Chondrocyte (in vitro differentiated cells): ENCODE data around the gene NOC3L. TPM values are rescaled to one million over a fixed set of nuclear protein-coding genes. Genes with fewer than 3 reads are reported as not detected.

Source experiments
- DNase-seq: peaks from one replicate; pipeline ENCODE4 v3.0.0; 2021; ENCODE audit warnings: mixed read lengths, low spot score
- H3K27ac Mint-ChIP-seq: one replicate; pipeline ENCODE4 v1.8.0; 2021; ENCODE audit warnings: mild to moderate bottlenecking, moderate library complexity, mixed read lengths; ENCODE audit not compliant: unreplicated experiment
- H3K27me3 Mint-ChIP-seq: 2 replicates; pipeline ENCODE4 v1.8.0; 2021; ENCODE audit warnings: low read depth, mixed read lengths
- H3K36me3 Mint-ChIP-seq: 2 replicates; pipeline ENCODE4 v1.8.0; 2021; ENCODE audit warnings: low read depth, mixed read lengths
- H3K4me1 Mint-ChIP-seq: 2 replicates; pipeline ENCODE4 v1.8.0; 2021; ENCODE audit warnings: low read depth, mild to moderate bottlenecking, mixed read lengths
- H3K4me3 Mint-ChIP-seq: one replicate; pipeline ENCODE4 v1.8.0; 2021; ENCODE audit warnings: mild to moderate bottlenecking, moderate library complexity, mixed read lengths; ENCODE audit not compliant: unreplicated experiment
- H3K9me3 Mint-ChIP-seq: 2 replicates; pipeline ENCODE4 v1.8.0; 2021; ENCODE audit warnings: low read depth, mixed read lengths
- total RNA-seq: library from RNA; stranded (reverse); gene quantifications from 3 replicates; pipeline ENCODE4 v1.2.1, GENCODE V29; 2021
- TF ChIP-seq, protein P1 (sequence below): fragments of 200-600 bp; sonication (generic); IDR thresholded peaks from 2 replicates; pipeline ENCODE4 v1.5.0; 2021; ENCODE audit warnings: antibody characterized with exemption, mild to moderate bottlenecking, moderate library complexity

The NOC3L gene
- total RNA-seq, 1 donor from 2014 or later = 13.7 TPM

DNA sequence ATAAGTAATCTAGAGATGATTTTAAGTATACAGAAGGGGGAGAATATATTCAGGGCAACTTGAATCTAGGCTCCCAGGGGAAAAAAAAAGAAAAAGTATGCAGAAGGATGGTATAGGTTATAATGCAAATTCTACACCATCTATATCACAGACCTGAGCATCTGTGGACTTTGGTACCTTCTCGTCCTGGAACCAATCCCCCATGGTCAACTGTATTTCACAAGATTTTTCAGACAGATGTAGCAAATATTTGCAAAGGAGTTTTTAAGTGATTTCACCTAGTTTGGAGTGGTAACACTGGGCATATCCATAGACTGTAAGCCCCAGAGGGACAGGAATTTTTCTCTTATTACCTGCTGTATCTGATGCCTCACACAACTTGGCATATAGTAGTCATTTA is 58.8 kb downstream of the NOC3L start:
- Mint-ChIP-seq H3K27ac (no peak overlapping the region), H3K4me1 (peaks cover 20% of the 10 kb centered on the region), H3K36me3 (peaks cover 9% of the 10 kb centered on the region), H3K27me3 (no peaks in the 10 kb centered on the region), H3K9me3 (no peaks in the 10 kb centered on the region), H3K4me3 (no peak overlapping the region)
- TF ChIP-seq, protein P1, sequence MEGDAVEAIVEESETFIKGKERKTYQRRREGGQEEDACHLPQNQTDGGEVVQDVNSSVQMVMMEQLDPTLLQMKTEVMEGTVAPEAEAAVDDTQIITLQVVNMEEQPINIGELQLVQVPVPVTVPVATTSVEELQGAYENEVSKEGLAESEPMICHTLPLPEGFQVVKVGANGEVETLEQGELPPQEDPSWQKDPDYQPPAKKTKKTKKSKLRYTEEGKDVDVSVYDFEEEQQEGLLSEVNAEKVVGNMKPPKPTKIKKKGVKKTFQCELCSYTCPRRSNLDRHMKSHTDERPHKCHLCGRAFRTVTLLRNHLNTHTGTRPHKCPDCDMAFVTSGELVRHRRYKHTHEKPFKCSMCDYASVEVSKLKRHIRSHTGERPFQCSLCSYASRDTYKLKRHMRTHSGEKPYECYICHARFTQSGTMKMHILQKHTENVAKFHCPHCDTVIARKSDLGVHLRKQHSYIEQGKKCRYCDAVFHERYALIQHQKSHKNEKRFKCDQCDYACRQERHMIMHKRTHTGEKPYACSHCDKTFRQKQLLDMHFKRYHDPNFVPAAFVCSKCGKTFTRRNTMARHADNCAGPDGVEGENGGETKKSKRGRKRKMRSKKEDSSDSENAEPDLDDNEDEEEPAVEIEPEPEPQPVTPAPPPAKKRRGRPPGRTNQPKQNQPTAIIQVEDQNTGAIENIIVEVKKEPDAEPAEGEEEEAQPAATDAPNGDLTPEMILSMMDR = no peak
- no peak for DNase-seq

DNA sequence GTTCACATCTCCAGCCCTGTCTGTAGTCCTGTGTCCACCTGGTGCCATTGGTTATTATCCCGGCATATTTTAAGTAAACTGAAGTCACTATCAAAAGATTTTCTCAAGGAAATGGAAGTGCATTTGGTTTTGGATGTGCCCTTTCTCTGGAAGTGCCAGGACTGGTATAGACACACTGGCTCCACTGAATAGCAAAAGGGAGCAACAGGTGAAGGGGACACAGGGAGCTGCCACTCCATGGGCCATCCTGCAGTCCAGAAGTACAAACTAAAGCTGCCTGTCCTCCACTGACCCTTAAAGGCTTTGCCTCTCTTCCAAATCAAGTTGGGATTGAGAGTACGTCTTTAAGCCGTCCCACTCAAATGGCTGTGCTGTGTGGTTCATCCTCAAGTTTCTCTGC is 62.7 kb downstream of the NOC3L start:
- TF ChIP-seq, protein P1 = no peak
- no peak overlapping the region for H3K27ac Mint-ChIP-seq
- H3K27me3 Mint-ChIP-seq = no peaks in the 10 kb centered on the region
- no peak overlapping the region for H3K4me3 Mint-ChIP-seq
- peaks cover 13% of the 10 kb centered on the region for H3K4me1 Mint-ChIP-seq
- H3K9me3 Mint-ChIP-seq = no peaks in the 10 kb centered on the region
- H3K36me3 Mint-ChIP-seq = peaks cover 14% of the 10 kb centered on the region
- no peak for DNase-seq

DNA sequence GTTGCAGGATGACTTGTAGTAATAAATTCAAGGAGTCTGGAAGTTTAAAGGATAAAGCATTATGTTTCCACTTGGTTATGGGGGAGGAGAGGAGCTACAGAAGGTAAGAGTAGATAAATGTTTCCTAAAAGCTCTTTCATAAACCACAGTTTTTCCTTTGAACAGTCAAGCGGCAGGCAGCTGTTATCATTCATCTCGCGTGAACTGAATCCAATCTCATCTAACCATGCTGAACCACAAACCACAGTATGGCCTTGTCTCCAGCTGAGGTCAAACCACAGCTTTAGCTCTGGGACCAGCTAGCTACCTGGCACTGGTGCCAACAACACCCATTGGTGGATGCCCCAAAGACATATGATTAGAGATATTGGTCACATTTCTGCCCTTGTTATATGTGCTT is 63.3 kb downstream of the NOC3L start:
- Mint-ChIP-seq H3K4me3 (no peak overlapping the region), H3K36me3 (peaks cover 14% of the 10 kb centered on the region), H3K27ac (no peak overlapping the region), H3K27me3 (no peaks in the 10 kb centered on the region), H3K4me1 (peaks cover 16% of the 10 kb centered on the region), H3K9me3 (no peaks in the 10 kb centered on the region)
- TF ChIP-seq, protein P1 = no peak
- no peak for DNase-seq

DNA sequence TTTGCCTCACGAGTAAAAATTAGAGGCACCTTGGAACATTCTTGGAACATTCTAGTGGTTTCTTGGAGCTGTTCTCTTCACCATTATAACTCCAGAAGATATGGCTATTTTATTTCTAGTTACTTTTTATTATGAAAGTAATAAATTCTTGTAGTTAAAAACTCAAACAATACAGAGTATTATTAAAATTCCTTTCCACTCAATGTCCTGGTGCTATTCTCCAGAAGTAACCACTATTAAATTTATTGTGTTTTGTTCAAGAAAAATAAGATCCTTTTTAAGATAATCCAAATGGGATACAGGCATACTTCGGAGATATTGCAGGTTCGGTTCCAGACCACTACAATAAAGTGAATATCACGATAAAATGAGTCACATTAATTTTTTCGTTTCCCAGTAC is 68.6 kb downstream of the NOC3L start:
- DNase-seq = no peak
- no peaks in the 10 kb centered on the region for H3K9me3 Mint-ChIP-seq
- no peaks in the 10 kb centered on the region for H3K27me3 Mint-ChIP-seq
- H3K27ac Mint-ChIP-seq = no peak overlapping the region
- H3K4me1 Mint-ChIP-seq = peaks cover 32% of the 10 kb centered on the region
- TF ChIP-seq, protein P1 = no peak
- H3K4me3 Mint-ChIP-seq = no peak overlapping the region
- peaks cover 11% of the 10 kb centered on the region for H3K36me3 Mint-ChIP-seq

DNA sequence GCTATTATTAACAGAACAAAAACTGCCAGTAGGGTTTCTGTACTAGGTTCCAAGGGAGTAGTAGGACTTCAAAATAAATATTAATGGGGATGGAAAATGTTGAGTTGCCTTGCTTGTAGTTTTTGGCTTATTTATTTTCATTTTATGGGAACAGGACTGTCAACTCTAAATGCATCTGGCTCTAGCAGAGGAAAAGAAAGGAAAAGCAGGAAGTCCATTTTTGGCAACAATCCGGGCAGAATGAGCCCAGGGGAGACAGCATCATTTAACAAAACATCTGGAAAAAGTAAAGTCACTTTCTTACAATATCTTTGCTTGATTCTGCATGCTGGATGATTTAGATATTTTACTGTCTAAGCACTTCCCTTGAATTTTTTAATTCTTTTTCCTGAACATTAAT is 69.4 kb downstream of the NOC3L start:
- H3K27ac Mint-ChIP-seq = peak overlapping the region; percentile 27
- H3K4me1 Mint-ChIP-seq = peaks cover 32% of the 10 kb centered on the region
- H3K9me3 Mint-ChIP-seq = no peaks in the 10 kb centered on the region
- TF ChIP-seq, protein P1 = no peak
- peaks cover 7% of the 10 kb centered on the region for H3K36me3 Mint-ChIP-seq
- no peak overlapping the region for H3K4me3 Mint-ChIP-seq
- H3K27me3 Mint-ChIP-seq = no peaks in the 10 kb centered on the region
- DNase-seq = no peak
